Stomach (tissue), 4 donors: ENCODE results near the gene LIN28B.

ENCODE experiments used
- CTCF ChIP-seq, 7 experiments: fragments of 450-650 bp in 4 of 7; fragments of 200-600 bp in 3 of 7; sonication (generic) in 3 of 7; IDR thresholded peaks; one replicate each; pipeline ENCODE4 v1.5.1; 2016 to 2019; ENCODE audit warnings: antibody characterized with exemption in 7 of 7, control low read depth in 2 of 7, mild to moderate bottlenecking in 1 of 7
- POLR2A ChIP-seq, 4 donors: fragments of 450-650 bp; IDR thresholded peaks; one replicate each; pipeline ENCODE4 v1.6.1; 2016; ENCODE audit warnings: antibody characterized with exemption in 4 of 4, control low read depth in 2 of 4, mild to moderate bottlenecking in 1 of 4, moderate library complexity in 1 of 4

GRCh38 chr6:104956731-104957294, at the start of gene LIN28B:
- no peak for TF ChIP-seq CTCF (IDR thresholded peaks at IDR 0.05)
- TF ChIP-seq POLR2A (IDR thresholded peaks at IDR 0.05) = no peak
